Testis (tissue), 3 donors: ENCODE data around the gene SYNGR4. TPM values are rescaled to one million over a fixed set of nuclear protein-coding genes. Genes with fewer than 3 reads are reported as not detected.

ENCODE experiments used
- DNase-seq: peaks from one replicate; pipeline ENCODE4 v3.0.0-alpha.2; 2019
- H3K27ac ChIP-seq, 2 donors: fragments of 200-600 bp; sonication (generic); one replicate each; pipeline ENCODE4 v1.5.1; 2019
- H3K27me3 ChIP-seq: fragments of 200-600 bp; sonication (generic); one replicate; pipeline ENCODE4 v1.5.1; 2019
- H3K36me3 ChIP-seq: fragments of 200-600 bp; sonication (generic); one replicate; pipeline ENCODE4 v1.5.1; 2017; ENCODE audit warnings: low read depth; ENCODE audit errors: missing control alignments
- H3K4me1 ChIP-seq: fragments of 200-600 bp; sonication (generic); one replicate; pipeline ENCODE4 v1.5.1; 2019
- H3K4me3 ChIP-seq, 2 donors: fragments of 200-600 bp; sonication (generic); one replicate each; pipeline ENCODE4 v1.5.1; 2017 to 2019
- H3K9me3 ChIP-seq: fragments of 200-600 bp; sonication (generic); one replicate; pipeline ENCODE4 v1.5.1; 2017
- CTCF ChIP-seq, 3 experiments: fragments of 450-650 bp in 2 of 3; fragments of 200-600 bp in 1 of 3; sonication (generic) in 1 of 3; IDR thresholded peaks; one replicate each; pipeline ENCODE4 v1.5.1; 2016 to 2019; ENCODE audit warnings: antibody characterized with exemption in 3 of 3, mild to moderate bottlenecking in 2 of 3, moderate library complexity in 1 of 3
- POLR2A ChIP-seq: fragments of 450-650 bp; IDR thresholded peaks from one replicate; pipeline ENCODE4 v1.6.1; 2017; ENCODE audit warnings: antibody characterized with exemption, mild to moderate bottlenecking, moderate library complexity
- WGBS, 2 donors: methylation state at CpG; one replicate each; pipeline ENCODE4 v1.1.5; 2018; 5-methylcytosine and 5-hydroxymethylcytosine counted together
- intact Hi-C: fragments of 100-400 bp; cut with DNase I; formaldehyde crosslinking; loops from one replicate; pipeline ENCODE4 v1.15.1; 2023; ENCODE audit warnings: low total_unique reads
- polyA plus RNA-seq: library from polyadenylated mRNA; stranded (reverse); fragments of 350-450 nt; fragmentation: Illumina TruSeq; extraction: RNeasy Lipid Tissue Mini Kit (QIAGEN cat#74804); gene quantifications from one replicate; pipeline ENCODE4 v1.2.3, GENCODE V29; 2014; ENCODE audit warnings: low read depth, low replicate concordance; ENCODE audit not compliant: insufficient read depth
- total RNA-seq, 2 donors: library from RNA; depleted of rRNA; stranded (reverse); fragments of >200 nt; gene quantifications; one replicate each; pipeline ENCODE4 v1.2.3, GENCODE V29; 2016

The SYNGR4 gene
- total and polyA plus RNA-seq, 3 donors from 2014 or later: 21.8 to 112 (median 26.1) TPM

- Histone ChIP-seq H3K27me3 (no peaks in the 10 kb centered on the region), H3K27ac (no peak overlapping the region), H3K4me3 (no peak overlapping the region), H3K36me3 (no peaks in the 10 kb centered on the region), H3K9me3 (no peaks in the 10 kb centered on the region), H3K4me1 (peaks cover 10% of the 10 kb centered on the region)
- no peak for DNase-seq
- no peak for TF ChIP-seq POLR2A
- WGBS, 2 donors: 83 to 94% methylated on average over 5 of the region's 5 CpGs
- intact Hi-C loops: no loop called here
Observed at GRCh38 chr19:48353677-48354076, 10.5 kb upstream of the SYNGR4 start.

- Histone ChIP-seq H3K27ac (peak overlapping the region; percentile 55 to 70), H3K36me3 (no peaks in the 10 kb centered on the region), H3K9me3 (no peaks in the 10 kb centered on the region), H3K27me3 (no peaks in the 10 kb centered on the region), H3K4me1 (peaks cover 7% of the 10 kb centered on the region), H3K4me3 (no peak overlapping the region)
- WGBS, 2 donors: 81 to 90% methylated on average over 15 of the region's 15 CpGs
- DNase-seq: peak; percentile 86
- TF ChIP-seq CTCF (IDR thresholded peaks at IDR 0.05): no peak
- TF ChIP-seq POLR2A: no peak
- intact Hi-C loops: no loop called here
Observed at GRCh38 chr19:48354332-48354992, 9.7 kb upstream of the SYNGR4 start.

GRCh38 chr19:48355365-48355954 is 8.7 kb upstream of the SYNGR4 start:
- intact Hi-C loops: no loop called here
- Histone ChIP-seq H3K4me1 (peaks cover 7% of the 10 kb centered on the region), H3K9me3 (no peaks in the 10 kb centered on the region), H3K4me3 (no peak overlapping the region), H3K36me3 (no peaks in the 10 kb centered on the region), H3K27ac (peak overlapping the region; percentile 55 to 70), H3K27me3 (no peaks in the 10 kb centered on the region)
- 84 to 87% methylated on average over 11 to 12 of the region's 12 CpGs for WGBS, 2 donors
- TF ChIP-seq CTCF (IDR thresholded peaks at IDR 0.05): no peak
- no peak for DNase-seq

GRCh38 chr19:48359123-48359522 is 5.0 kb upstream of the SYNGR4 start:
- peaks cover 7% of the 10 kb centered on the region for H3K4me1 ChIP-seq
- no peaks in the 10 kb centered on the region for H3K9me3 ChIP-seq
- H3K4me3 ChIP-seq: no peak overlapping the region
- no peak for TF ChIP-seq CTCF (IDR thresholded peaks at IDR 0.05)
- TF ChIP-seq POLR2A: no peak
- no peaks in the 10 kb centered on the region for H3K36me3 ChIP-seq
- intact Hi-C loops: no loop called here
- DNase-seq: no peak
- H3K27ac ChIP-seq: no peak overlapping the region
- 90% methylated on average over 5 of the region's 5 CpGs for WGBS, 2 donors
- H3K27me3 ChIP-seq: no peaks in the 10 kb centered on the region

GRCh38 chr19:48361912-48362311 is 2.3 kb upstream of the SYNGR4 start:
- H3K27ac ChIP-seq: no peak overlapping the region
- no peak for DNase-seq
- intact Hi-C loops: no loop called here
- 95 to 97% methylated on average over 3 of the region's 3 CpGs for WGBS, 2 donors
- no peak for TF ChIP-seq CTCF (IDR thresholded peaks at IDR 0.05)
- no peak for TF ChIP-seq POLR2A
- no peaks in the 10 kb centered on the region for H3K27me3 ChIP-seq
- H3K4me3 ChIP-seq: no peak overlapping the region
- no peaks in the 10 kb centered on the region for H3K4me1 ChIP-seq
- no peaks in the 10 kb centered on the region for H3K9me3 ChIP-seq
- H3K36me3 ChIP-seq: no peaks in the 10 kb centered on the region
